Adipocyte (in vitro differentiated cells): Measurements from ENCODE around the gene DDX56.
"Not testable (repeated sequence)": the region's sequence is repeated elsewhere in the genome, so short reads cannot be mapped to it uniquely, and the experiment has no call there.

Experiments
- DNase-seq: peaks from one replicate; pipeline ENCODE4 v3.0.0-alpha.2; 2015; ENCODE audit warnings: low read depth
- H3K27me3 ChIP-seq: replicated peaks from 2 replicates; pipeline ENCODE4 v1.7.0; 2013; ENCODE audit warnings: mild to moderate bottlenecking, low read length, moderate library complexity; ENCODE audit not compliant: control insufficient read depth, insufficient read depth
- H3K36me3 ChIP-seq: 2 replicates; pipeline ENCODE4 v1.7.0; 2013; ENCODE audit warnings: low read length, mild to moderate bottlenecking, moderate library complexity; ENCODE audit not compliant: control insufficient read depth, insufficient read depth, severe bottlenecking
- H3K4me1 ChIP-seq: 2 replicates; pipeline ENCODE4 v1.7.0; 2013; ENCODE audit warnings: mild to moderate bottlenecking, low read length, moderate library complexity; ENCODE audit not compliant: control insufficient read depth, insufficient read depth
- H3K4me3 ChIP-seq: 2 replicates; pipeline ENCODE4 v1.7.0; 2013; ENCODE audit warnings: mild to moderate bottlenecking, low read length, moderate library complexity
- H3K9ac ChIP-seq: 2 replicates; pipeline ENCODE4 v1.7.0; 2013; ENCODE audit warnings: mild to moderate bottlenecking, low read length, moderate library complexity
- H3K9me3 ChIP-seq: 2 replicates; pipeline ENCODE4 v1.7.0; 2013; ENCODE audit warnings: mild to moderate bottlenecking, low read length, moderate library complexity; ENCODE audit not compliant: control insufficient read depth

Gene DDX56

GRCh38 chr7:44568771-44569560 is 4.7 kb downstream of the DDX56 start:
- Histone ChIP-seq H3K36me3 (peaks cover 83% of the 10 kb centered on the region), H3K27me3 (no peaks in the 10 kb centered on the region), H3K4me3 (no peak overlapping the region), H3K9me3 (no peaks in the 10 kb centered on the region), H3K9ac (no peak overlapping the region), H3K4me1 (peaks cover 16% of the 10 kb centered on the region)
- no peak for DNase-seq

GRCh38 chr7:44567884-44568283 is 5.8 kb downstream of the DDX56 start:
- Histone ChIP-seq H3K4me3 (no peak overlapping the region), H3K9me3 (no peaks in the 10 kb centered on the region), H3K27me3 (no peaks in the 10 kb centered on the region), H3K36me3 (peaks cover 83% of the 10 kb centered on the region), H3K9ac (no peak overlapping the region), H3K4me1 (peaks cover 20% of the 10 kb centered on the region)
- DNase-seq, result no peak

GRCh38 chr7:44566680-44567079 is 7.0 kb downstream of the DDX56 start:
- H3K9me3 ChIP-seq, result no peaks in the 10 kb centered on the region
- peaks cover 19% of the 10 kb centered on the region for H3K4me1 ChIP-seq
- H3K9ac ChIP-seq, result no peak overlapping the region
- H3K27me3 ChIP-seq, result no peaks in the 10 kb centered on the region
- H3K36me3 ChIP-seq, result peaks cover 74% of the 10 kb centered on the region
- no peak for DNase-seq
- no peak overlapping the region for H3K4me3 ChIP-seq

- H3K27me3 ChIP-seq, result no peaks in the 10 kb centered on the region
- no peak for DNase-seq
- H3K36me3 ChIP-seq, result peaks cover 67% of the 10 kb centered on the region
- no peak overlapping the region for H3K4me3 ChIP-seq
- H3K4me1 ChIP-seq, result peaks cover 19% of the 10 kb centered on the region
- H3K9me3 ChIP-seq, result no peaks in the 10 kb centered on the region
- H3K9ac ChIP-seq, result no peak overlapping the region
Measured at GRCh38 chr7:44565795-44566559, 7.7 kb downstream of the DDX56 start.

- Histone ChIP-seq H3K4me3 (no peak overlapping the region), H3K36me3 (peaks cover 59% of the 10 kb centered on the region), H3K9ac (no peak overlapping the region), H3K4me1 (peaks cover 16% of the 10 kb centered on the region), H3K9me3 (no peaks in the 10 kb centered on the region), H3K27me3 (no peaks in the 10 kb centered on the region)
- peak; percentile 76 for DNase-seq
Measured at GRCh38 chr7:44565097-44565794, 8.5 kb downstream of the DDX56 start.

- DNase-seq, result no peak
- H3K27me3 ChIP-seq, result no peaks in the 10 kb centered on the region
- H3K36me3 ChIP-seq, result peaks cover 53% of the 10 kb centered on the region
- H3K4me3 ChIP-seq, result no peak overlapping the region
- no peaks in the 10 kb centered on the region for H3K9me3 ChIP-seq
- H3K4me1 ChIP-seq, result peaks cover 15% of the 10 kb centered on the region
- peak overlapping the region; percentile 22 for H3K9ac ChIP-seq
Measured at GRCh38 chr7:44564606-44565005, 9.1 kb downstream of the DDX56 start.

- no peaks in the 10 kb centered on the region for H3K27me3 ChIP-seq
- no peak for DNase-seq
- peaks cover 15% of the 10 kb centered on the region for H3K4me1 ChIP-seq
- H3K9me3 ChIP-seq, result no peaks in the 10 kb centered on the region
- H3K4me3 ChIP-seq, result no peak overlapping the region
- no peak overlapping the region for H3K9ac ChIP-seq
- peaks cover 39% of the 10 kb centered on the region for H3K36me3 ChIP-seq
Measured at GRCh38 chr7:44563171-44563679, 10.5 kb downstream of the DDX56 start.

- not testable (repeated sequence) for H3K27me3 ChIP-seq, H3K4me3 ChIP-seq, H3K9me3 ChIP-seq, DNase-seq, H3K9ac ChIP-seq
- Histone ChIP-seq H3K4me1 (peaks cover 15% of the 10 kb centered on the region), H3K36me3 (peaks cover 33% of the 10 kb centered on the region)
Measured at GRCh38 chr7:44562622-44562962, 11.1 kb downstream of the DDX56 start.

GRCh38 chr7:44561962-44562621 is 11.6 kb downstream of the DDX56 start:
- DNase-seq, result peak; percentile 60

GRCh38 chr7:44561481-44561880 is 12.2 kb downstream of the DDX56 start:
- Histone ChIP-seq H3K4me1 (peaks cover 15% of the 10 kb centered on the region), H3K9ac (no peak overlapping the region), H3K36me3 (peaks cover 22% of the 10 kb centered on the region), H3K4me3 (no peak overlapping the region), H3K9me3 (no peaks in the 10 kb centered on the region), H3K27me3 (no peaks in the 10 kb centered on the region)
- DNase-seq, result no peak

More at GRCh38 chr7:44561962-44562621, 11.6 kb downstream of the DDX56 start:
- Histone ChIP-seq H3K9me3 (no peaks in the 10 kb centered on the region), H3K36me3 (peaks cover 28% of the 10 kb centered on the region), H3K27me3 (no peaks in the 10 kb centered on the region), H3K4me3 (no peak overlapping the region), H3K9ac (no peak overlapping the region), H3K4me1 (peaks cover 15% of the 10 kb centered on the region)
